H1 (cell line): ENCODE results near the gene RASAL2. TPM values are rescaled to one million over a fixed set of nuclear protein-coding genes. Genes with fewer than 3 reads are reported as not detected.

Experiments
- YY1 ChIP-seq: IDR thresholded peaks from 2 replicates; pipeline ENCODE4 v1.6.1; 2011; ENCODE audit warnings: low read depth, mild to moderate bottlenecking, low read length
- polyA plus RNA-seq, 7 experiments: library from polyadenylated mRNA; depleted of rRNA in 3 of 7; stranded (reverse) in 5 of 7; unstranded in 2 of 7; fragments of >200 nt in 5 of 7; fragments of 200-250 nt in 2 of 7; gene quantifications; 1 replicate in 5 of 7; 2 replicates in 1 of 7; 4 replicates in 1 of 7; pipeline versions ENCODE4 v1.2.1 to v1.2.3, GENCODE V29; 2011 to 2013; ENCODE audit warnings: missing spikeins in 2 of 7, mixed read lengths in 2 of 7
- total RNA-seq: library from RNA; stranded (reverse); fragmentation: NEBNext Ultra II Directional; extraction: Animal tissue kit (Norgen Biotek cat#: 25700); gene quantifications from 2 replicates; pipeline ENCODE4 v1.2.1, GENCODE V29; 2021
- TF ChIP-seq, protein P1 (sequence below): fragments of 300-600 bp; sonication (generic); IDR thresholded peaks from 2 replicates; pipeline ENCODE4 v1.7.1; 2012; ENCODE audit warnings: low read length, moderate library complexity, mild to moderate bottlenecking, inconsistent platforms; ENCODE audit not compliant: insufficient replicate concordance

Gene RASAL2
- total and polyA plus RNA-seq, 2 of the 8 experiments (the other 6 are each of a cell fraction or from before 2014, with no cell fraction given) = 15.9 to 32.5 TPM

DNA sequence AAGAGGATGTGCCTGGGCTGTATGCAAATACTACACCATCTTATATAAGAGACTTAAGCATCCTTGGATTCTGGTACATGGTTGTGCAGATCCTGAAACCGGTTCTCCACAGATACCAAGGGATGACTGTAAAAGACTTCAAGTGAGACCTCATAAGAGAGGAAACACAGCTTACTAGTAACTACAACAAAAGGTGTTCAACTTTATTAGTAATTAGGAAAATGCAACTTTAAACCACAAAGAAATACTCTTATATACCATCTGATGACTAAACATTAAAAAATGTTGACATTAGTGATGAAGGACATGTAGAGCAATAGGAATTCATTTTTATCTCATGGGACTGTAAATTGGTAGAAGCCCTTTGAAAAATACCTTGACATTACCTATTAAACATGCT is 102.7 kb downstream of the RASAL2 start (continued):
- TF ChIP-seq, protein P1, sequence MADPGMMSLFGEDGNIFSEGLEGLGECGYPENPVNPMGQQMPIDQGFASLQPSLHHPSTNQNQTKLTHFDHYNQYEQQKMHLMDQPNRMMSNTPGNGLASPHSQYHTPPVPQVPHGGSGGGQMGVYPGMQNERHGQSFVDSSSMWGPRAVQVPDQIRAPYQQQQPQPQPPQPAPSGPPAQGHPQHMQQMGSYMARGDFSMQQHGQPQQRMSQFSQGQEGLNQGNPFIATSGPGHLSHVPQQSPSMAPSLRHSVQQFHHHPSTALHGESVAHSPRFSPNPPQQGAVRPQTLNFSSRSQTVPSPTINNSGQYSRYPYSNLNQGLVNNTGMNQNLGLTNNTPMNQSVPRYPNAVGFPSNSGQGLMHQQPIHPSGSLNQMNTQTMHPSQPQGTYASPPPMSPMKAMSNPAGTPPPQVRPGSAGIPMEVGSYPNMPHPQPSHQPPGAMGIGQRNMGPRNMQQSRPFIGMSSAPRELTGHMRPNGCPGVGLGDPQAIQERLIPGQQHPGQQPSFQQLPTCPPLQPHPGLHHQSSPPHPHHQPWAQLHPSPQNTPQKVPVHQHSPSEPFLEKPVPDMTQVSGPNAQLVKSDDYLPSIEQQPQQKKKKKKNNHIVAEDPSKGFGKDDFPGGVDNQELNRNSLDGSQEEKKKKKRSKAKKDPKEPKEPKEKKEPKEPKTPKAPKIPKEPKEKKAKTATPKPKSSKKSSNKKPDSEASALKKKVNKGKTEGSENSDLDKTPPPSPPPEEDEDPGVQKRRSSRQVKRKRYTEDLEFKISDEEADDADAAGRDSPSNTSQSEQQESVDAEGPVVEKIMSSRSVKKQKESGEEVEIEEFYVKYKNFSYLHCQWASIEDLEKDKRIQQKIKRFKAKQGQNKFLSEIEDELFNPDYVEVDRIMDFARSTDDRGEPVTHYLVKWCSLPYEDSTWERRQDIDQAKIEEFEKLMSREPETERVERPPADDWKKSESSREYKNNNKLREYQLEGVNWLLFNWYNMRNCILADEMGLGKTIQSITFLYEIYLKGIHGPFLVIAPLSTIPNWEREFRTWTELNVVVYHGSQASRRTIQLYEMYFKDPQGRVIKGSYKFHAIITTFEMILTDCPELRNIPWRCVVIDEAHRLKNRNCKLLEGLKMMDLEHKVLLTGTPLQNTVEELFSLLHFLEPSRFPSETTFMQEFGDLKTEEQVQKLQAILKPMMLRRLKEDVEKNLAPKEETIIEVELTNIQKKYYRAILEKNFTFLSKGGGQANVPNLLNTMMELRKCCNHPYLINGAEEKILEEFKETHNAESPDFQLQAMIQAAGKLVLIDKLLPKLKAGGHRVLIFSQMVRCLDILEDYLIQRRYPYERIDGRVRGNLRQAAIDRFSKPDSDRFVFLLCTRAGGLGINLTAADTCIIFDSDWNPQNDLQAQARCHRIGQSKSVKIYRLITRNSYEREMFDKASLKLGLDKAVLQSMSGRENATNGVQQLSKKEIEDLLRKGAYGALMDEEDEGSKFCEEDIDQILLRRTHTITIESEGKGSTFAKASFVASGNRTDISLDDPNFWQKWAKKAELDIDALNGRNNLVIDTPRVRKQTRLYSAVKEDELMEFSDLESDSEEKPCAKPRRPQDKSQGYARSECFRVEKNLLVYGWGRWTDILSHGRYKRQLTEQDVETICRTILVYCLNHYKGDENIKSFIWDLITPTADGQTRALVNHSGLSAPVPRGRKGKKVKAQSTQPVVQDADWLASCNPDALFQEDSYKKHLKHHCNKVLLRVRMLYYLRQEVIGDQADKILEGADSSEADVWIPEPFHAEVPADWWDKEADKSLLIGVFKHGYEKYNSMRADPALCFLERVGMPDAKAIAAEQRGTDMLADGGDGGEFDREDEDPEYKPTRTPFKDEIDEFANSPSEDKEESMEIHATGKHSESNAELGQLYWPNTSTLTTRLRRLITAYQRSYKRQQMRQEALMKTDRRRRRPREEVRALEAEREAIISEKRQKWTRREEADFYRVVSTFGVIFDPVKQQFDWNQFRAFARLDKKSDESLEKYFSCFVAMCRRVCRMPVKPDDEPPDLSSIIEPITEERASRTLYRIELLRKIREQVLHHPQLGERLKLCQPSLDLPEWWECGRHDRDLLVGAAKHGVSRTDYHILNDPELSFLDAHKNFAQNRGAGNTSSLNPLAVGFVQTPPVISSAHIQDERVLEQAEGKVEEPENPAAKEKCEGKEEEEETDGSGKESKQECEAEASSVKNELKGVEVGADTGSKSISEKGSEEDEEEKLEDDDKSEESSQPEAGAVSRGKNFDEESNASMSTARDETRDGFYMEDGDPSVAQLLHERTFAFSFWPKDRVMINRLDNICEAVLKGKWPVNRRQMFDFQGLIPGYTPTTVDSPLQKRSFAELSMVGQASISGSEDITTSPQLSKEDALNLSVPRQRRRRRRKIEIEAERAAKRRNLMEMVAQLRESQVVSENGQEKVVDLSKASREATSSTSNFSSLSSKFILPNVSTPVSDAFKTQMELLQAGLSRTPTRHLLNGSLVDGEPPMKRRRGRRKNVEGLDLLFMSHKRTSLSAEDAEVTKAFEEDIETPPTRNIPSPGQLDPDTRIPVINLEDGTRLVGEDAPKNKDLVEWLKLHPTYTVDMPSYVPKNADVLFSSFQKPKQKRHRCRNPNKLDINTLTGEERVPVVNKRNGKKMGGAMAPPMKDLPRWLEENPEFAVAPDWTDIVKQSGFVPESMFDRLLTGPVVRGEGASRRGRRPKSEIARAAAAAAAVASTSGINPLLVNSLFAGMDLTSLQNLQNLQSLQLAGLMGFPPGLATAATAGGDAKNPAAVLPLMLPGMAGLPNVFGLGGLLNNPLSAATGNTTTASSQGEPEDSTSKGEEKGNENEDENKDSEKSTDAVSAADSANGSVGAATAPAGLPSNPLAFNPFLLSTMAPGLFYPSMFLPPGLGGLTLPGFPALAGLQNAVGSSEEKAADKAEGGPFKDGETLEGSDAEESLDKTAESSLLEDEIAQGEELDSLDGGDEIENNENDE = no peak
- no peak for TF ChIP-seq YY1
